ENCODE data around the gene SIAH2. TPM values are rescaled to one million over a fixed set of nuclear protein-coding genes. Genes with fewer than 3 reads are reported as not detected.

The SIAH2 gene
- polyA plus RNA-seq, 2 donors: 16.3 to 32.4 TPM

DNA sequence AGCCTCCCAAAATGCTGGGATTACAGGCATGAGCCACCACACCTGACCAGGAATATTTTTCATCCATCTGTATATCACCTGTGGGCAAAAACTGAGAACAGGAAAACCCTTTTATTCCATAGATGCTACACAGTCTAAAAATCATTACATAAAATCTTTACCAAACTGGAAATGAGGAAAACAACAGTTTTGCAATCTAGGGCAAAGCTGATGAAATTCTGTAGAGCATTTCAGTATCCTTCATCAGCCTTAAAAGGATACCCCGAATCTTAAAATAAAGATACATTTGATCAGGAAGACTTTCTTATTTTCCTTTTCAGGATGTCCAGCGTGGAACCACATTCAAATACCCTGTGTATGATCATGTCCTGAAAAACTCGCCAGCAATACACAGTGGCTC lies 7.1 kb downstream of the SIAH2 start:
- no peaks in the 10 kb centered on the region for H3K36me3 ChIP-seq (ENCODE audit: control insufficient read depth in 2 of 2, insufficient read depth in 2 of 2, low read length in 1 of 2)
- no peak overlapping the region for H3K4me3 ChIP-seq (ENCODE audit: low read depth in 1 of 2, low read length in 2 of 2)
- 89 to 90% methylated on average over 3 of the region's 3 CpGs for WGBS, 2 donors
- H3K27ac ChIP-seq (ENCODE audit: low read depth in 2 of 2, low read length in 1 of 2): no peak overlapping the region
- no peaks in the 10 kb centered on the region for H3K9me3 ChIP-seq (ENCODE audit: control insufficient read depth in 2 of 2, insufficient read depth in 1 of 2, low read depth in 1 of 2, low read length in 1 of 2)
- H3K27me3 ChIP-seq (ENCODE audit: control insufficient read depth in 1 of 2, insufficient read depth in 2 of 2, low read length in 2 of 2): no peaks in the 10 kb centered on the region
- peaks cover 0 to 9% of the 10 kb centered on the region in 2 donors for H3K4me1 ChIP-seq (ENCODE audit: control insufficient read depth in 2 of 2, insufficient read depth in 2 of 2, low read length in 1 of 2)

DNA sequence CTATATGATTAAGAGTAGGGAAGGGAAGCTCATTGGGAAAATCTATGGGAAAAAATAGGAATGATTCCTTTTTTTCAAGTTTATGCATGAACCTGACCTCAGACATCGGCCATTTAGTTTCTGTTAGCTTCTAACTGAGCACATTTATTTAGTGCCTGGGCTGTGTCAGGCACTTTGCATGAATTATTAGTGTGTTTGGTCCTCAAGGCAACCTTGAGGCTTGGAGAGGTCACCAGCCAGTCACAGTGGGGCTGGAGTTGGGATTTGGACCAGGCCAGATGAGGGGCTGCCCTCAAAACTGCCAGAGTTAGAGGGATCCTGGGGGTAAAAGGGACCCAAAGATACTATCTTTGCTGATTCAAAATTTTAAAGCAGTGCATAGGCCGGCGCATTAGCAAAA lies 8.1 kb downstream of the SIAH2 start:
- no peak overlapping the region for H3K27ac ChIP-seq (ENCODE audit: low read depth in 2 of 2, low read length in 1 of 2)
- 96 to 98% methylated on average over 3 of the region's 3 CpGs for WGBS, 2 donors
- H3K9me3 ChIP-seq (ENCODE audit: control insufficient read depth in 2 of 2, insufficient read depth in 1 of 2, low read depth in 1 of 2, low read length in 1 of 2): no peaks in the 10 kb centered on the region
- no peaks in the 10 kb centered on the region for H3K27me3 ChIP-seq (ENCODE audit: control insufficient read depth in 1 of 2, insufficient read depth in 2 of 2, low read length in 2 of 2)
- no peak overlapping the region for H3K4me3 ChIP-seq (ENCODE audit: low read depth in 1 of 2, low read length in 2 of 2)
- no peaks in the 10 kb centered on the region for H3K36me3 ChIP-seq (ENCODE audit: control insufficient read depth in 2 of 2, insufficient read depth in 2 of 2, low read length in 1 of 2)
- H3K4me1 ChIP-seq (ENCODE audit: control insufficient read depth in 2 of 2, insufficient read depth in 2 of 2, low read length in 1 of 2): peaks cover 0 to 9% of the 10 kb centered on the region in 2 donors

DNA sequence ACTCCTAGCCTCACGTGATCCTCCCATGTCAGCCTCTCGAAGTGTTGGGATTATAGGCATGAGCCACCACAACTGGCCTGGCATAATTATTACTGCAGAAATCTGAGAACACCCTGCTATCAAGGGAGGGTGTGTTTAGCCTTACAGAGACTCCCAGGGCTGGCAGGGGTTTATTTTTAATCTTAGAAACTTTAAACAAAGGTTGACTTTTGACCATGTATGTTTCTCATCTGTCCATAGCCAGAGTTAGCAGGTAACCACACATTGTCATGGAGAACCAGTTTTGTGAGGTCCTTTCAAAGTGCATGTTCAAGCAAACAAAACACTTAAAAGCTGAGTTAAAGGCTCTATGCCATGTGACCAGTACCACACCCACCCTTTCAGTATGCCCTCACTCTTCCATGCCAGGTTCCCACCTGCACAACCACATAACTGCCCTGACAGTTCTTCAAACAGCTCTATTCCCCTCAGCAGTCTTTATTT lies 11.1 kb downstream of the SIAH2 start:
- peaks cover 3 to 9% of the 10 kb centered on the region in 2 donors for H3K4me1 ChIP-seq (ENCODE audit: control insufficient read depth in 2 of 2, insufficient read depth in 2 of 2, low read length in 1 of 2)
- no peaks in the 10 kb centered on the region for H3K27me3 ChIP-seq (ENCODE audit: control insufficient read depth in 1 of 2, insufficient read depth in 2 of 2, low read length in 2 of 2)
- WGBS, 2 donors: 37% methylated on average over 2 of the region's 2 CpGs
- no peaks in the 10 kb centered on the region for H3K36me3 ChIP-seq (ENCODE audit: control insufficient read depth in 2 of 2, insufficient read depth in 2 of 2, low read length in 1 of 2)
- peak overlapping the region; percentile 74 to 79 for H3K27ac ChIP-seq (ENCODE audit: low read depth in 2 of 2, low read length in 1 of 2)
- no peak overlapping the region for H3K4me3 ChIP-seq (ENCODE audit: low read depth in 1 of 2, low read length in 2 of 2)
- no peaks in the 10 kb centered on the region for H3K9me3 ChIP-seq (ENCODE audit: control insufficient read depth in 2 of 2, insufficient read depth in 1 of 2, low read depth in 1 of 2, low read length in 1 of 2)

DNA sequence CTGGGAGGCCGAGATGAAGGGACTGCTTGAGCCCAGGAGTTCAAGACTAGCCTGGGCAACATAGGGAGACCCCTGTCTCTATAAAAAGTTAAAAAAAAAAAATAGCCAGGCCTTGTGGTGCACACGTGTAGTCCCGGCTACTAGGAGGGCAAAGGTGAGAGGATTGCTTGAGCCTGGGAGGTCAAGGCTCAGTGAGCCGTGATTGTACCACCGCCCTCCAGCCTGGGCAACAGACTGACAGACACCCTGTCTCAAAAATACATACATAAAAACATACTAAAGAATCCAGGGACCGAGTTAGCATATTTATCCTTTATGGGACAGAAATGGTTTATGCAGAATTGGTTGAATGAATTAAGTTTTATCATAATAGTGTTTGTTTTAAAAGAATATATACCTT lies 13.7 kb downstream of the SIAH2 start:
- H3K27ac ChIP-seq (ENCODE audit: low read depth in 2 of 2, low read length in 1 of 2): peak overlapping the region in 1 of 2 donors; percentile 16
- peaks cover 3 to 9% of the 10 kb centered on the region in 2 donors for H3K4me1 ChIP-seq (ENCODE audit: control insufficient read depth in 2 of 2, insufficient read depth in 2 of 2, low read length in 1 of 2)
- no peak overlapping the region for H3K4me3 ChIP-seq (ENCODE audit: low read depth in 1 of 2, low read length in 2 of 2)
- no peaks in the 10 kb centered on the region for H3K27me3 ChIP-seq (ENCODE audit: control insufficient read depth in 1 of 2, insufficient read depth in 2 of 2, low read length in 2 of 2)
- 79 to 81% methylated on average over 6 of the region's 6 CpGs for WGBS, 2 donors
- no peaks in the 10 kb centered on the region for H3K36me3 ChIP-seq (ENCODE audit: control insufficient read depth in 2 of 2, insufficient read depth in 2 of 2, low read length in 1 of 2)
- no peaks in the 10 kb centered on the region for H3K9me3 ChIP-seq (ENCODE audit: control insufficient read depth in 2 of 2, insufficient read depth in 1 of 2, low read depth in 1 of 2, low read length in 1 of 2)

DNA sequence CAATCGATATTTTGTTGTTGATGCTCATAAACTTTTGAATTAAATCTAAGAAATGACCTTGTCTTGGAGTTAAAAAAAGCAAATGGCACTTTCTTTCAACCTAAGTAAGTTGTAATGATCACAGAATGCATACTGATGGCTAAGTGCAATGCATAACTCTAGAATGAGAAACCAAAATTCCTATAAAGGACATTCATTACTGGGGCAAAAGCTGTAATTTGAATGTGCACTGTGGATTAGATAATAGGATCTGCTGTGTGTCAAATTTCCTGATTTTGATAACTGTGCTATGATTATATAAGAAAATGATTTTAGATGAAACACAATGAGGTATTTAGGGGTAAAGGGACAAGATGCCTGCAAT lies 14.3 kb downstream of the SIAH2 start:
- Histone ChIP-seq H3K4me3 (ENCODE audit: low read depth in 1 of 2, low read length in 2 of 2) (no peak overlapping the region), H3K27ac (ENCODE audit: low read depth in 2 of 2, low read length in 1 of 2) (no peak overlapping the region), H3K4me1 (ENCODE audit: control insufficient read depth in 2 of 2, insufficient read depth in 2 of 2, low read length in 1 of 2) (peaks cover 3 to 9% of the 10 kb centered on the region in 2 donors), H3K27me3 (ENCODE audit: control insufficient read depth in 1 of 2, insufficient read depth in 2 of 2, low read length in 2 of 2) (no peaks in the 10 kb centered on the region), H3K36me3 (ENCODE audit: control insufficient read depth in 2 of 2, insufficient read depth in 2 of 2, low read length in 1 of 2) (no peaks in the 10 kb centered on the region), H3K9me3 (ENCODE audit: control insufficient read depth in 2 of 2, insufficient read depth in 1 of 2, low read depth in 1 of 2, low read length in 1 of 2) (no peaks in the 10 kb centered on the region)
- 66 to 68% methylated on average over 1 of the region's 1 CpG for WGBS, 2 donors

DNA sequence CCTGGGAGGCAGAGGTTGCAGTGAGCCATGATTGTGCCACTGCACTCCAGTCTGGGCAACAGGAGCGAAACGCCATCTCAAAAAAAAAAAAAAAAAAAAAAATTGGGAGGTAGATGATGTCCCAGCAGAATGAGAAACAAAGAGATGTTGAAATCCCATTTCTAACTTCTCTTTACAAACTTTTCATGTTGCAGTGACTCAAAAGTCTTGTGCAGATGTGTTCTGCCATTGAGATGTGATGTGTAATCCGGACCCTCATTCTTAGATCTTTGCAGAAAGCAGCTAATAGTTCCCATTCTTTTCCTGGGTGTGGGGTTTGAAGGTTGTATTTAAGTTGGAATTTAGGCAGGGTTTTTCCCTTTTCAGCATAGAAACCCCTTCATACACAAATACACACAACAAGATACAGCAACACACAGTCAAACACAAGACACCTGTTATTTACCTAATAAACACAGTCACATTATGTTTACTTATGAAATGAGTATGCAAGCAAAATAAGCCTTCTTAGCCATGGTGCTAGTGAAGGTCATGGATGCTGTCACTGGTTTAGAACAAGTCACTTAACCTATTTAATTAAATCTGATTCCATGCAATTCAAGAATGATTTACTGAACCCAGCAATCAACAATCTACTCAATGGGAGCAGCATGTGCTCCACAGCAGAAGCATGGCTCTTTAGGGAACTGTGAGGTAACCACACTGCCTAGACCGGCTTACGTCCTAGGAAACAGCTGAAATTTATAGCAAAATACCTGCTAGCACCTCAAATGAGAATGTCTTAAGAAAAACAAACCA lies 14.9 kb downstream of the SIAH2 start:
- peaks cover 3 to 11% of the 10 kb centered on the region in 2 donors for H3K4me1 ChIP-seq (ENCODE audit: control insufficient read depth in 2 of 2, insufficient read depth in 2 of 2, low read length in 1 of 2)
- H3K27ac ChIP-seq (ENCODE audit: low read depth in 2 of 2, low read length in 1 of 2): no peak overlapping the region
- WGBS, 2 donors: 87 to 89% methylated on average over 5 of the region's 5 CpGs

DNA sequence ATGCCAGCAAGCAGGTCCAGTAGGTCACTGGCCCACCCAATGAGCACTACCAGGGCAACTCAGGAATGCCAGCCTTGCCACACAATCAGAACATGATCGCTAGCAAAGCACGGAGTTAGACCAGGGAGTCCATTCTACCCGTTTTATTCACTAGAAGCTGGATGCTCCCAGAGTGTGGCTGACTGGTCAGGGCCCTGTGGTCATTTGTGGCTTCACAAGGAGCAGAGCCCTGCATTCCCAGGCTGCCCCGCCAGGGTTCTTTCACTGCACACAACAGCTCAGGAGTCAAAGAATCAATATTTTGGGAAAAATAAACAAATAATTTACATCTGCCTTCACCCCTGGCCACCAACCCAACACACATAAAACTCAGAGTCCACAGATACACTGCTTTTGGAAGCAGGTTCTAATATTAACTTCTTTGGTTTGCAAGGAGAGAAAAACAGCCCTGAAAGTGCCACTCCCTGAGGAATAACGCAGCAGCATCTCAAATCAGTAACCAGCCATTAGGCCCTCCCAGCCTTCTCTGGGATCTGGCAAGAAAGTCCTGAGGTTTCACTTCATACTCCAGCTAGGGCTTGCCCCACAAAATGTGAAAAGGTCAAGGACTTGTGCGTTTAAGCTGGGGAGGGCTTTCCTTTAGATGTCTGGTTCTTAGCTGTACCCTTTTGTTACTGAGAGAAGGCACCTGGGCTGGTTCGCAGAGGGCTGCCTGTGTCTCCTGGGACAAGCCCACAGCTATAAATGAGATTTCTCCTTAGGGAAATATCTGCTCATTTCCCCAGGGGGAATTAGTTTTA lies 16.0 kb downstream of the SIAH2 start:
- peak overlapping the region in 1 of 2 donors; percentile 62 for H3K27ac ChIP-seq (ENCODE audit: low read depth in 2 of 2, low read length in 1 of 2)
- no peak overlapping the region for H3K4me3 ChIP-seq (ENCODE audit: low read depth in 1 of 2, low read length in 2 of 2)
- peaks cover 0 to 6% of the 10 kb centered on the region in 2 donors for H3K36me3 ChIP-seq (ENCODE audit: control insufficient read depth in 2 of 2, insufficient read depth in 2 of 2, low read length in 1 of 2)
- 68 to 71% methylated on average over 7 of the region's 7 CpGs for WGBS, 2 donors
- H3K4me1 ChIP-seq (ENCODE audit: control insufficient read depth in 2 of 2, insufficient read depth in 2 of 2, low read length in 1 of 2): peaks cover 3 to 10% of the 10 kb centered on the region in 2 donors
- H3K9me3 ChIP-seq (ENCODE audit: control insufficient read depth in 2 of 2, insufficient read depth in 1 of 2, low read depth in 1 of 2, low read length in 1 of 2): peaks cover 0 to 3% of the 10 kb centered on the region in 2 donors
- H3K27me3 ChIP-seq (ENCODE audit: control insufficient read depth in 1 of 2, insufficient read depth in 2 of 2, low read length in 2 of 2): no peaks in the 10 kb centered on the region

More for the DNA sequence above, 14.9 kb downstream of the SIAH2 start:
- H3K36me3 ChIP-seq (ENCODE audit: control insufficient read depth in 2 of 2, insufficient read depth in 2 of 2, low read length in 1 of 2): no peaks in the 10 kb centered on the region
- H3K9me3 ChIP-seq (ENCODE audit: control insufficient read depth in 2 of 2, insufficient read depth in 1 of 2, low read depth in 1 of 2, low read length in 1 of 2): no peaks in the 10 kb centered on the region
- no peaks in the 10 kb centered on the region for H3K27me3 ChIP-seq (ENCODE audit: control insufficient read depth in 1 of 2, insufficient read depth in 2 of 2, low read length in 2 of 2)
- no peak overlapping the region for H3K4me3 ChIP-seq (ENCODE audit: low read depth in 1 of 2, low read length in 2 of 2)

DNA sequence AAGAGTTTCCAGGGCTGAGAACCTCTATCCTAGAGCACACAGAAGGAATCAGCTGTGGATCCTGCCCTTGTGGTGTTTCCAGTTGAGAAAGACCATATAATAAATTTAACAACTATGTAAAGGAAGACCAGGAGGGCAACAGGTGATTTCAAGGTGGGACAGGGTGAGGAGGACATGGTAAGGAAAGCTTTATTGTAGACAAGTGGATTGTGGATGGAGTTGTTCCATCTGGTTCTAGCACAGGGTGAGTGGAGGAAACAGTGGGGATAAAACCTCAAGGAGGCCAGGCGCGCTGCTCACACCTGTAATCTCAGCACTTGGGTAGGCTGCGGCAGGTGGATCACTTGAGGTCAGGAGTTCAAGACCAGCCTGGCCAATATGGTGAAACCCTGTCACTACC lies 17.1 kb downstream of the SIAH2 start:
- Histone ChIP-seq H3K4me3 (ENCODE audit: low read depth in 1 of 2, low read length in 2 of 2) (no peak overlapping the region), H3K9me3 (ENCODE audit: control insufficient read depth in 2 of 2, insufficient read depth in 1 of 2, low read depth in 1 of 2, low read length in 1 of 2) (peaks cover 0 to 3% of the 10 kb centered on the region in 2 donors), H3K27ac (ENCODE audit: low read depth in 2 of 2, low read length in 1 of 2) (peak overlapping the region; percentile 32 to 55), H3K36me3 (ENCODE audit: control insufficient read depth in 2 of 2, insufficient read depth in 2 of 2, low read length in 1 of 2) (peaks cover 0 to 6% of the 10 kb centered on the region in 2 donors), H3K4me1 (ENCODE audit: control insufficient read depth in 2 of 2, insufficient read depth in 2 of 2, low read length in 1 of 2) (peaks cover 3 to 8% of the 10 kb centered on the region in 2 donors), H3K27me3 (ENCODE audit: control insufficient read depth in 1 of 2, insufficient read depth in 2 of 2, low read length in 2 of 2) (no peaks in the 10 kb centered on the region)
- WGBS, 2 donors: 91 to 95% methylated on average over 3 of the region's 3 CpGs

DNA sequence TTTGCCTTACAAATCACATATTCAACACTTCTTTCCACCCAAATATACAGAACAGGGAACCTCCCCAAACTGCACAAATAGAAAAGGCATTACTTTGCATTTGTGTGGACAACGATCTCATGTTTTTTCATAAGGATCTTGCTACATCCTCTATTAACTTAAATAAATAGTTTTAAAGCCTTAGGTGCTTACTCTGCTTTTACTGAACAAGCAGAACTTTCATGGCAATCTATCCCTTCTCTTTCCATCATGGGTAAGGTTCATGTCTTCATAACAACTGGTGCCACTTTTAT lies 18.1 kb downstream of the SIAH2 start:
- Histone ChIP-seq H3K4me1 (ENCODE audit: control insufficient read depth in 2 of 2, insufficient read depth in 2 of 2, low read length in 1 of 2) (peaks cover 3 to 11% of the 10 kb centered on the region in 2 donors), H3K27ac (ENCODE audit: low read depth in 2 of 2, low read length in 1 of 2) (peak overlapping the region in 1 of 2 donors; percentile 54), H3K9me3 (ENCODE audit: control insufficient read depth in 2 of 2, insufficient read depth in 1 of 2, low read depth in 1 of 2, low read length in 1 of 2) (peaks cover 0 to 3% of the 10 kb centered on the region in 2 donors), H3K27me3 (ENCODE audit: control insufficient read depth in 1 of 2, insufficient read depth in 2 of 2, low read length in 2 of 2) (no peaks in the 10 kb centered on the region), H3K4me3 (ENCODE audit: low read depth in 1 of 2, low read length in 2 of 2) (no peak overlapping the region), H3K36me3 (ENCODE audit: control insufficient read depth in 2 of 2, insufficient read depth in 2 of 2, low read length in 1 of 2) (peaks cover 0 to 10% of the 10 kb centered on the region in 2 donors)
- WGBS, 2 donors: 24 to 26% methylated on average over 1 of the region's 1 CpG

Measured in esophagus (tissue), 2 donors.